Effector memory CD4-positive, alpha-beta T cell (primary cell): Measurements from ENCODE around the gene TXNDC2.
"Not testable (repeated sequence)": the region's sequence is repeated elsewhere in the genome, so short reads cannot be mapped to it uniquely, and the experiment has no call there.

Experiments used
- DNase-seq, 3 donors: peaks; one replicate each; pipeline ENCODE4 v3.0.0-alpha.2; 2020
- H3K27ac ChIP-seq: 2 replicates; pipeline ENCODE4 v1.7.0; 2013; ENCODE audit warnings: mild to moderate bottlenecking, low read length, moderate library complexity; ENCODE audit not compliant: insufficient read depth, poor library complexity, severe bottlenecking
- H3K27me3 ChIP-seq: replicated peaks from 2 replicates; pipeline ENCODE4 v1.7.0; 2013; ENCODE audit warnings: mild to moderate bottlenecking, low read length; ENCODE audit not compliant: insufficient read depth, control insufficient read depth, poor library complexity, severe bottlenecking
- H3K36me3 ChIP-seq: 2 replicates; pipeline ENCODE4 v1.7.0; 2013; ENCODE audit warnings: mild to moderate bottlenecking, low read length, moderate library complexity; ENCODE audit not compliant: control insufficient read depth, insufficient read depth
- H3K4me1 ChIP-seq: 2 replicates; pipeline ENCODE4 v1.7.0; 2013; ENCODE audit warnings: low read length, mild to moderate bottlenecking; ENCODE audit not compliant: control insufficient read depth, insufficient read depth, poor library complexity, severe bottlenecking
- H3K4me3 ChIP-seq: 2 replicates; pipeline ENCODE4 v1.7.0; 2013; ENCODE audit warnings: low read length, low read depth, mild to moderate bottlenecking; ENCODE audit not compliant: insufficient read depth, poor library complexity, severe bottlenecking
- H3K9me3 ChIP-seq: 2 replicates; pipeline ENCODE4 v1.7.0; 2013; ENCODE audit warnings: mild to moderate bottlenecking, low read length, moderate library complexity; ENCODE audit not compliant: control insufficient read depth

TXNDC2 gene

DNA sequence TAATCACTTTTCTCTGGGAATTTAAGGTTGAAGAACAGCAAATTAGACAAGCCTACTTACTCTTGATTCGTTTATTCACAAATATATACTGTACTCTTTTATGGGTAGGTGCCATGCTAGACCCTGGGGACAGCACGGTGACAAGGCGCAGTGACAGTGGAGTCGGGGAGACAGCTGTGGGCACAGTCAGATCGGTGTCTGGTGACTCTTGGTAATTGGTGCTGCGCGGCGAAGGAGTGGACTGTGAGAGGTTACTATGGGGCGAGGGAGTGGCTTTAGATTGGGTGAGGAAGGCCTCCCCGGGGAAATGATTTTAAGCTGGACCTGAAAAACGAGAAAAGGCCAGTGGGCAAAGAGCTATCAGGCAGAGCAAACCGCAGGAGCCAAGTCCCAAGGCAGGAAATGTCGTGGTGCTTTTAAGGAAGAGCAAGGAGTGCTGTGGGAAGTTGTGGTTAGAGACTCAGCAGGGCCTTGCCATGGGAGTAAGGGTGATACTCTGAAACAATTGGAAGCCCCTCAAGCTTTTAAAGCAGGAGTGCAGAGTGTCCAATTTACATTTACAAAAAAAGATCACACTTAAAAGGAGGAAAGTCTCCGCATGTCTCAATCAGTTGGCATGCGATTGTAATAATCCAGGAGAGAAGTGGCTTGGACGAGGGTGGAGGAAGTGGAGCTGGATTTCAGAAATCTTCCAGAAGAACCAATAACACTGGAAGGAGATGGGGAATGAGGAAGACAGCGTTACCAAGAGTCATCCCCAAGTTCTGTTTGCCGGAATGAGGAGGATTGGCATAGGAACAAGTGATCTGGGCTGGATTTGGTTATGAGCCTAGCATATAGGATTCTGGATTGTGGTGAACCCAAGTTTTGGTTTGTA, 36.1 kb upstream of the TXNDC2 start:
- Histone ChIP-seq H3K27ac (no peak overlapping the region), H3K9me3 (no peaks in the 10 kb centered on the region), H3K4me3 (no peak overlapping the region), H3K4me1 (no peaks in the 10 kb centered on the region), H3K36me3 (no peaks in the 10 kb centered on the region), H3K27me3 (peaks cover 3% of the 10 kb centered on the region)
- no peak for DNase-seq

- H3K27ac ChIP-seq, result no peak overlapping the region
- no peak overlapping the region for H3K4me3 ChIP-seq
- DNase-seq, result no peak
Observed at GRCh38 chr18:9850309-9850708, 35.5 kb upstream of the TXNDC2 start.

GRCh38 chr18:9851511-9851910, 34.3 kb upstream of the TXNDC2 start:
- DNase-seq, result no peak
- H3K4me3 ChIP-seq, result no peak overlapping the region
- no peak overlapping the region for H3K27ac ChIP-seq
- H3K4me1 ChIP-seq, result no peaks in the 10 kb centered on the region
- H3K27me3 ChIP-seq, result peaks cover under 1% of the 10 kb centered on the region
- no peaks in the 10 kb centered on the region for H3K9me3 ChIP-seq
- no peaks in the 10 kb centered on the region for H3K36me3 ChIP-seq

More at GRCh38 chr18:9850309-9850708, 35.5 kb upstream of the TXNDC2 start:
- H3K9me3 ChIP-seq, result no peaks in the 10 kb centered on the region
- peaks cover 3% of the 10 kb centered on the region for H3K27me3 ChIP-seq
- no peaks in the 10 kb centered on the region for H3K4me1 ChIP-seq
- no peaks in the 10 kb centered on the region for H3K36me3 ChIP-seq

- Histone ChIP-seq H3K27me3 (no peaks in the 10 kb centered on the region), H3K27ac (no peak overlapping the region), H3K4me1 (no peaks in the 10 kb centered on the region), H3K36me3 (no peaks in the 10 kb centered on the region), H3K4me3 (no peak overlapping the region), H3K9me3 (no peaks in the 10 kb centered on the region)
- no peak for DNase-seq
Observed at GRCh38 chr18:9852266-9853081, 33.3 kb upstream of the TXNDC2 start.

GRCh38 chr18:9854801-9855676, 30.7 kb upstream of the TXNDC2 start:
- Histone ChIP-seq H3K4me3 (no peak overlapping the region), H3K27ac (no peak overlapping the region), H3K9me3 (no peaks in the 10 kb centered on the region), H3K36me3 (no peaks in the 10 kb centered on the region), H3K4me1 (no peaks in the 10 kb centered on the region), H3K27me3 (no peaks in the 10 kb centered on the region)
- DNase-seq, result no peak

DNA sequence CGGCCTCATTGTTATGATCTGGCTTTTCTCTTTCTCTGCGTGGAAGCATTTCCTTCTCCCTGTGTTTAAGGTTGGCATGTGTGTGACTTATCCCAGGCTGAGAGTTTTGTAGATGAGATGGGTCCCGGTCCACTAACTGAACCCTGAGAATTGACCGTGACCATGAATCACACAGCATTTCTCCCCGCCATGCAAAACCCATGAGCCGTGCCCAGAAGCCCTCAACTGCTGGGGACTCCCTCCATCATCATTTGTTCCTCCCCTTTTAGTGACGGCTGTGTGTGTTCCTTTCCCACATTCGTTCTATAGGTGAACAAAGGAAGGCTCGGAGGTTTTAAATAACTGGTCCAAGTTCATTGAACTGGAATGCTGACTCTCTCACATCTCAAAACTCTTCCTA, 30.1 kb upstream of the TXNDC2 start:
- no peaks in the 10 kb centered on the region for H3K27me3 ChIP-seq
- no peaks in the 10 kb centered on the region for H3K36me3 ChIP-seq
- no peaks in the 10 kb centered on the region for H3K4me1 ChIP-seq
- H3K4me3 ChIP-seq, result no peak overlapping the region
- H3K9me3 ChIP-seq, result no peaks in the 10 kb centered on the region
- H3K27ac ChIP-seq, result no peak overlapping the region
- DNase-seq, result no peak

DNA sequence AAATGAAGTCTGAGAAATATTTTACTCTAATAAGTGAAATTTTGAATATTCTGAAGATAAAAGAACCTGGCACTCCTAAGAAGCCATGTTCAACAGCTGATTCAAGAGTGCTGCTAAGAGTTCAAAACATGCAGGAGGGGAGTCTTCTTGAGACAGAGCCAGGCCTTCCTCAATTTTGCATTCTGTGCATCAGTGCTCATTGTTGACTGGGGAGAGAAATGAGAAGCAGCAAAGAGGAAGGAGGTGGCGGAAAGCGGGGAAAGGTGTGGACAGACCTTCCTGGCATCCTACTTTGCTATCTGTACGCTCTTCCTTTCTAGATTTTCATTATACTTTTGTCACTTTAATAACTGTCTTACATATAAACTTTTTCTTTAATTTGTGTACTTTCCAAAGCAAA, 29.7 kb upstream of the TXNDC2 start:
- H3K4me1 ChIP-seq, result no peaks in the 10 kb centered on the region
- H3K27ac ChIP-seq, result no peak overlapping the region

DNA sequence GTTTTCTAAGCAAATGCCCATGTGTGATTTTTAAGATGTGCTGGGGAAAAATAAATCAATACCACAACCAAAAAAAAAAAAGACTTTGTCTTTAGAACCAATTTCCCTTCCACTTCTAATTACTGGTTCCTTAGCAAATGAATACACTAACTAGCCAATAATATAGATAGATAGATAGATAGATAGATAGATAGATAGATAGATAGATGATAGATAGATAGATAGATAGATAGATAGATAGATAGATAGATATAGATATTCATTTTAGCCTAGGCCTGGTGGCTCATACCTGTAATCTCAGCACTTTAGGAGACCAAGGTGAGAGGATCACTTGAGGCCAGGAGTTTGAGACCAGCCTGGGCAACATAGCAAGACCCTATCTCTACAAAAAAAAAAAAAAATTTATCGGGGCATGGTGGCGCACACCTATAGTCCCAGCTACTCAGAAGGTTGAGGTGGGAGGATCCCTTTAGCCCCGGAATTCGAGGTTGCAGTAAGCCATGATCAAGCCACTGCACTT, 28.2 kb upstream of the TXNDC2 start:
- DNase-seq, H3K27ac ChIP-seq, H3K4me3 ChIP-seq, H3K4me1 ChIP-seq, H3K27me3 ChIP-seq, H3K9me3 ChIP-seq, H3K36me3 ChIP-seq: not testable (repeated sequence)

More for the DNA sequence above, 29.7 kb upstream of the TXNDC2 start:
- Histone ChIP-seq H3K36me3 (no peaks in the 10 kb centered on the region), H3K9me3 (no peaks in the 10 kb centered on the region), H3K27me3 (no peaks in the 10 kb centered on the region), H3K4me3 (no peak overlapping the region)
- DNase-seq, result no peak

DNA sequence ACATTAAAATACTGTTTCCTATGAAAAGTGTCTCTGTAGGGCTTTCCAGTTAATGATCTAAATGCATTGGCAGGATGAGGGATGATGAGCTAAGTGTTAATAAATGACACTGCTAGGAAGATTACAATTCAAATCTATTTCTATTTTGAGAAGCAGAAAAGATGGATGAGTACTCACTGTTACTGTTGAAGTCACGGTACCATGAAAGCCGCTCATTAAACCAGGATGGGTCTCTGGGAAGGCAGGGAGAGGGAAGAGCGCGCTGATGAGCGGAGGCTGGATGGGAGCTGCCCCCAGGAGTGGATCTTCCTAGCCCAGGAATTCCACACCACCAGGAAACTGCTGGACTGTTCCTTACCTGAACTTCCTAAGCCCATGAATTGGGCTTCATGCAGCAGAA, 27.1 kb upstream of the TXNDC2 start:
- H3K4me1 ChIP-seq, result no peaks in the 10 kb centered on the region
- no peak for DNase-seq
- H3K36me3 ChIP-seq, result no peaks in the 10 kb centered on the region
- no peak overlapping the region for H3K4me3 ChIP-seq
- H3K9me3 ChIP-seq, result no peaks in the 10 kb centered on the region
- H3K27ac ChIP-seq, result no peak overlapping the region
- H3K27me3 ChIP-seq, result no peaks in the 10 kb centered on the region
